Stimulated activated CD8-positive, alpha-beta memory T cell treated with anti-CD3 and anti-CD28 coated beads, Interleukin-2, amount 100 ng/mL, for 1 hour (primary cell): ENCODE measurements around the gene SULT1A2.
"Not testable (repeated sequence)": the region's sequence is repeated elsewhere in the genome, so short reads cannot be mapped to it uniquely, and the experiment has no call there.

Source experiments
- DNase-seq, 2 donors: peaks; one replicate each; pipeline ENCODE4 v3.0.0-alpha.2; 2020; ENCODE audit warnings: low read depth in 2 of 2

The SULT1A2 gene

DNA sequence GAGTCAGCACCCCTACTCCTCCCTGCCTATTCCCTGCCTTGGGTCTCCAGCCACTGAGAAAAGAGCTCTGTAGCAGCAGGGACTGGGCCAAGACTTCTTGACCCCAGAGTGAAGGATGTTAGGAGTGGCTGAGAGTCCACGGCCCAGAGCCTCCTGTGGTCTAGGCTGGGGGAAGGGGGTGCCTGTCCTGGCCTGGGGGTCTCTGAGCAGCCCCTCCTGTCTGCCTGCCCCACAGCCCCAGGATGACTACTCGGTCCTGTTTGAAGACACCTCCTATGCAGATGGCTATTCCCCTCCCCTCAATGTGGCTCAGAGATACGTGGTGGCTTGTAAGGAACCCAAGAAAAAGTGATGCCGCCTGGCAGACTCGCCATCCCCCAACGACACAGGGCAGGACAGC, 5.5 kb downstream of the SULT1A2 start:
- DNase-seq = no peak

GRCh38 chr16:28590384-28591340, 6.2 kb downstream of the SULT1A2 start:
- no peak for DNase-seq

GRCh38 chr16:28589930-28590329, 6.9 kb downstream of the SULT1A2 start:
- no peak for DNase-seq

GRCh38 chr16:28589069-28589468, 7.8 kb downstream of the SULT1A2 start:
- no peak for DNase-seq

GRCh38 chr16:28587386-28587785, 9.5 kb downstream of the SULT1A2 start:
- no peak for DNase-seq

DNA sequence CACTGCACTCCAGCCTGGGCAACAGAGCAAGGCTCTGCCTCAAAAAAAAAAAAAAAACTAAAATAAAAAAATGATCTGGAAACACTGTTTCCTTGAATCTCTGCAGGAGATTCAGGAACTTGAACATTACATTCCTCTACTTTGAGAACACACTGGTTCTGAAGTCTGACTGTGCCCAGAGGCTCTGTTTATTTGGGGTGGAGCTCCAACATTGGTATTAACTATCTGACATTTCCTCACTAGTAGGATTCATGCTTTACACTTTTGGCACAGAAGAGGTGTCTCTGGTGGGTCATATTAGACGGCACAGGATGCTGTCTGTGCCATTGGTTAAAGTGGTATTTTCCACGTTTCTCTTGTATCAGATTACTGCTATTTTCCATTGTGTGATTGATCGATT, 10.4 kb downstream of the SULT1A2 start:
- no peak for DNase-seq

GRCh38 chr16:28585674-28586073, 11.2 kb downstream of the SULT1A2 start:
- DNase-seq = no peak

- no peak for DNase-seq
Observed at GRCh38 chr16:28580726-28581315, 16.0 kb downstream of the SULT1A2 start.

- DNase-seq = no peak
Observed at GRCh38 chr16:28575446-28576109, 21.3 kb downstream of the SULT1A2 start.

GRCh38 chr16:28574925-28575324, 21.9 kb downstream of the SULT1A2 start:
- no peak for DNase-seq

- no peak for DNase-seq
Observed at GRCh38 chr16:28573738-28574718, 22.8 kb downstream of the SULT1A2 start.

DNA sequence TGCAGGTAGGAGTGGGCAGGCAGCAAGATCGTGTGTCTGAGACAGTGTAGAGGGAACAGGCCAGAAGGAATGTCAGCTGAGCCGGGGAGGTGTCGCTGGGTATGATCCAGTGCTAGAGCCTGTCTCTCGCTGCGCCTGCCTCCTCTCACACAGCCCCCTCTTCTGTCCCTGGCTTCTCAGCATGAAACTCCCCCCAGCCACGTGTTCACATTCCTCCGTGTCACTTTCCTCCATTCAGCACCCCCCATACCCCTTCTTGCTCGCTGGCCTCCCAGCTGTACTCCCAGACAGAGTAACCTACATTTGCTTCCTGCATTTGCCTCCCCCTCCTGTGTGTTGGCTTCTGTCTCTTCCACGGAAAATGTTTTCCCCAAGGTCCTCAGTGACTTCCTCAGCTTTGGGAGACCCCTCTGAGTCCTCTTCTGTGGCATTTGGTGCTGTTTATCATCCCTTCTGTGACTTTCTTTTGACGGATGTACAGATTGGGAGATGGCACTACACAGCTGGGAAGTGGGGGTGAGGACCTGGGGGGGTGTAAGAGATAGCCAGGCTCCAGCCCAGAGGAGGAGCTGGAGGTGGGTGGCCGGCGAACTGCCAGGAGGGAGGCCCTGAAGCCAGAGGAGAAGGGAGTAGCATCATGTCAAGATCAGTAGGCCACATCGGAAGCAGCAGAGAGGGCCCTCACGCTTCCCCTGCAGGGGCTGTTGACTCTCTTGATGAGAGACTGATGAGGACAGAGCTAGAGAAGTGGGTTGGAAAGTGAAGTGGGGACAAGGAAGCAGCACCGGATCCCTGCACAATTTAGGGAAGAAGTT, 23.9 kb downstream of the SULT1A2 start:
- DNase-seq = no peak

DNA sequence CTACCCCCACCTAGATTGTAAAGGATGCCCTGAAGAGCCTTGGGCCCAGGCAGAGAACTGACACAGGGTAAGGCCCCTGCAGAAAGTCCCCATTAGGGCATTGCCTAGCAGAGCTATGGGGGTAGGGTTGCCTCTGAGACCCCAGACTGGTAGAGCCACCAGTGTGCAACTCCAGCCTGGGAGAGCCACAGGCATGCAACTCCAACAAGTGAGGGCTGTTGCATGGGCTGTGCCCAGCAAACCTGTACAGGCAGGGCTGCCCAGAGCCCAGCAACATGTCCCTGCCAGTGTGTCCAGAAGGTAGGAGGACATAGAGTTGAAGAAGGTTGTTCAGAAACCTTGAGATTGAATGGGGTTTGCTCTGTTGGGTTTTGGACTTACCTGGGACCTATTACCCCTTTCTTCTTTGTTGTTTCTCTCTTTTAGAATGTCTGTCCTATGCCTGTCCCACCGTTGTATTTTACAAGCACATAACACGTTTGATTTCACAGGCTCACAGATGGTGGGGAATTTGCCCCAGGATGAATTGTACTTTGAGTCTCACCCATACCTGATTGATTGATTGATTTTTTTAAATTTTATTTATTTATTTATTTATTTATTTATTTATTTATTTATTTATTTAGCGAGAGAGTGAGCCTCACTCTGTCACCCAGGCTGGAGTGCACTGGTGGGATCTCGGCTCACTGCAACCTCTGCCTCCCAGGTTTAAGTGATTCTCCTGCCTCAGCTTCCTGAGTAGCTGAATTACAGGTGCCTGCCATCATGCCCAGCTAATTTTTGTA, 26.7 kb downstream of the SULT1A2 start:
- DNase-seq = no peak

DNA sequence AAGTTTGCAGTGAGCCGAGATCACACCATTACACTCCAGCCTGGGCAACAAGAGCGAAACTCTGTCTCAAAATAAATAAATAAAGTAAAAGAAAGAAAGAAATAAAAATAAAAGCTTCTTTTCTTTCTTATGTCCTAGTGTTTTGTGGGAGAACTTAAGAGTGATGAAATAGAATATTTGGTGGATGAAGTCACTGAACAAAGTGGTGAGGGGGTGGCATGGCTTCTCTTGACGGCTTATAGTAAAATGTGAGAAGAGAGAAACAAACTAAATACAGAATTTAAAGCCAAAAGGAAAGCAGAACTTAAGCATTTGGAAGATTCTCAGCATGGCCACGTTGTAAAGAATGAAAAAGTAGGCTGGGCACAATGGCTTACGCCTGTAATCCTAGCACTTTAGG, 27.8 kb downstream of the SULT1A2 start:
- DNase-seq = no peak

DNA sequence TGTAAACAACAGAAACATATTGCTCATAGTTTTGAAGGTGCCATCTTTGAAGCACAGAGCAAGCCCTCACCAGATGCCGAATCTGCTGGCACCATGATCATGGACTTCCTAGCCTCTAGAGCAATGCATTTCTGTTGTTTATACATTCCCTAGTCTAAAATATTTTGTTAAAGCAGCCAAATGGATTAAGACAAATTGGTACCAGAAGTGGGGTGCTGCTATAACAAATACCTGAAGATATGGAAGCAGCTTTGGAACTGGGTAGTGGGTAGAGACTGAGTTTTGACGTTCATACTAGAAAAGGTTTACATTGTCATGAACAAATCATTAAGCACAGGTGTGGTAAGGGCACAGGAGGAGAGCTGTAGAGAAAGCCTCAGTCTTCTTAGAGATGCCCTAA, 29.6 kb downstream of the SULT1A2 start:
- no peak for DNase-seq

- not testable (repeated sequence) for DNase-seq
Observed at GRCh38 chr16:28566233-28566925, 30.5 kb downstream of the SULT1A2 start.

DNA sequence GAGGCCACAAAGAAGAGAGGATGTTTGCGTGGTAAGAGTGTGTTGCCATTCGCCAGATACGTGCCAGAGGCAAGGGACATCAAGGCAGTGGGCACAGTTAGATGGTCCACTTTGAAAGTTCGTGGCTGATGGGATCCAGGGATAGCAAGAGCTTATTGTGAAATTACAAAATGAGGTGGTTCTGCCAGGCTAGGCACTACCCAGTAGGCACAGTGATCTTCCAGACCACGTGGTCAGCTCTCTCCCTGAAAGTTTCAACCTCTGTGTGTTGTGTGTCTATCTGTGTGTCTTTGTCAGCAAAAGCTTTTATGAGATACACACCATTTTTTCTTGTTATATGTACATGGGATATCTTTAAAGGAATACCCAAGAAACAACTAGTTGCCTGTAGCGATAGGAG, 33.6 kb downstream of the SULT1A2 start:
- no peak for DNase-seq

- DNase-seq = no peak
Observed at GRCh38 chr16:28562199-28562598, 34.7 kb downstream of the SULT1A2 start.

DNA sequence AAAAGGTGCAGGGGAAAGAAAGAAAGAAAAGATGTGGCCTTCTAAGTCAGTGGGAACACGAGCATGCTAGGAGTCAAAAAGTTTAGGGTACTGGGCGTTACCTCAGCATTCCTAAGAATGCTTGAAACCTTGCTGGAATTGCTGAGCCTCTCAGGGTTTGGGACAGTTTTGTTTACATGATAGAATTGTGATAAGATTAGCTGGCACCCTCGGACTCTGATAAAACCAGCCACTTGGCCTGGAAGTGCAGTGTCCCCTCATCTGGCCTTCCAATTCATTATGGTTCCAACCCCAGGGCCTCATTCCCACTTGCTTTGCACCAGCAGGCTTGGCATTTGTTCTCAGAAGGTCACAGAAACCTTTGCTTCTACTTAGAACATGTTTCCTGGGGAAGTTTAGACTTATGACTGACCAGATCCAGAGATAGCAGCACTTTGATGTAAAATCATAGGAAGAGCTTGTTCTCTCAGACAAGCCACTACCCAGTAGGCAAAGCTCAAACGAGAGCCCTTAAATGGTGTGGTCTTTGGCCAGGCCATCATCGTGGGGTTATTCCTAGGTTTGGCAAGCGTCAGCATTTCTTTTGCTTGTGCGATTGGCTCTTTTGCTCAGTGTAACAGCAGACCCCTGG, 35.2 kb downstream of the SULT1A2 start:
- no peak for DNase-seq
